IMR-90 (cell line): Measurements from ENCODE around the gene ESD. TPM values are rescaled to one million over a fixed set of nuclear protein-coding genes. Genes with fewer than 3 reads are reported as not detected.
"Not testable (repeated sequence)": the region's sequence is repeated elsewhere in the genome, so short reads cannot be mapped to it uniquely, and the experiment has no call there.

Experiments
- ATAC-seq: fragments of 200-7000 bp; cut with Tn5 transposase; 2 replicates; pipeline ENCODE4 v1.9.1; 2020; ENCODE audit warnings: low read depth, mild to moderate bottlenecking, moderate library complexity
- BruUV-seq: library from RNA; stranded (reverse); fragments of 400-500 nt; replicated peaks from 2 replicates; lab custom pipeline; 2021; lab: Mats Ljungman, UMichigan
- CTCF ChIA-PET: fragments of 300-600 bp; formaldehyde crosslinking; extraction: SDS; loops from one replicate; lab custom pipeline; 2021; ENCODE audit warnings: antibody characterized with exemption; lab: Yijun Ruan, JAX
- POLR2A ChIA-PET: fragments of 300-600 bp; sonication (Branson Sonifier 250); formaldehyde crosslinking; loops from one replicate; lab custom pipeline; 2022; ENCODE audit warnings: antibody characterized with exemption; ENCODE audit not compliant: unreplicated experiment; lab: Charles Lee
- DNase-seq: peaks from one replicate; pipeline ENCODE4 v3.0.0; 2013
- H2AFZ ChIP-seq: replicated peaks from 2 replicates; pipeline ENCODE3; 2013; ENCODE audit warnings: low read length, mild to moderate bottlenecking; ENCODE audit not compliant: poor library complexity
- H2AK5ac ChIP-seq: 2 replicates; pipeline ENCODE4 v1.6.1; 2013; ENCODE audit warnings: low read depth, low read length, inconsistent platforms
- H2AK9ac ChIP-seq: replicated peaks from 2 replicates; pipeline ENCODE3; 2013; ENCODE audit warnings: mild to moderate bottlenecking, low read depth, low read length, moderate library complexity; ENCODE audit not compliant: poor library complexity
- H2BK120ac ChIP-seq: 2 replicates; pipeline ENCODE4 v1.6.1; 2013; ENCODE audit warnings: low read depth, low read length, inconsistent platforms
- H2BK15ac ChIP-seq: 3 replicates; pipeline ENCODE4 v1.6.1; 2013; ENCODE audit warnings: low read depth, low read length, inconsistent platforms
- H2BK20ac ChIP-seq: 2 replicates; pipeline ENCODE4 v1.6.1; 2013; ENCODE audit warnings: low read depth, mild to moderate bottlenecking, inconsistent platforms, low read length, moderate library complexity
- H2BK5ac ChIP-seq: 2 replicates; pipeline ENCODE4 v1.6.1; 2013; ENCODE audit warnings: mild to moderate bottlenecking, low read depth, low read length, inconsistent platforms; ENCODE audit not compliant: poor library complexity, severe bottlenecking
- H3K14ac ChIP-seq: replicated peaks from 2 replicates; pipeline ENCODE4 v1.6.1; 2013; ENCODE audit warnings: low read depth, low read length, inconsistent platforms
- H3K18ac ChIP-seq: 2 replicates; pipeline ENCODE4 v1.6.1; 2013; ENCODE audit warnings: low read depth, low read length, control low read depth
- H3K23ac ChIP-seq: 2 replicates; pipeline ENCODE4 v1.6.1; 2013; ENCODE audit warnings: low read depth, low read length, inconsistent platforms
- H3K27ac ChIP-seq: 2 replicates; pipeline ENCODE4 v1.5.1; 2013; ENCODE audit warnings: mild to moderate bottlenecking, control low read depth, low read length; ENCODE audit not compliant: insufficient read depth
- H3K27me3 ChIP-seq: 2 replicates; pipeline ENCODE4 v1.6.1; 2013; ENCODE audit warnings: low read length; ENCODE audit not compliant: control insufficient read depth, insufficient read depth
- H3K36me3 ChIP-seq: 2 replicates; pipeline ENCODE4 v1.6.1; 2013; ENCODE audit warnings: low read length, mixed read lengths; ENCODE audit not compliant: control insufficient read depth, insufficient read depth
- H3K4ac ChIP-seq: 2 replicates; pipeline ENCODE4 v1.6.1; 2013; ENCODE audit warnings: low read depth, low read length, inconsistent platforms
- H3K4me1 ChIP-seq: 2 replicates; pipeline ENCODE4 v1.6.1; 2013; ENCODE audit warnings: low read length, mixed read lengths; ENCODE audit not compliant: control insufficient read depth, insufficient read depth
- H3K4me2 ChIP-seq: 2 replicates; pipeline ENCODE4 v1.6.1; 2013; ENCODE audit warnings: low read depth, mild to moderate bottlenecking, control low read depth, low read length, moderate library complexity
- H3K4me3 ChIP-seq: 2 replicates; pipeline ENCODE4 v1.5.1; 2013; ENCODE audit warnings: low read depth, mild to moderate bottlenecking, control low read depth, low read length, moderate library complexity; ENCODE audit not compliant: insufficient read depth
- H3K56ac ChIP-seq: 2 replicates; pipeline ENCODE4 v1.6.1; 2013; ENCODE audit warnings: low read length, inconsistent platforms; ENCODE audit not compliant: insufficient read depth; ENCODE audit errors: extremely low read depth
- H3K79me1 ChIP-seq, 2 experiments: 2 replicates each; pipeline ENCODE4 v1.6.1; 2013; ENCODE audit warnings: low read length in 2 of 2, inconsistent platforms in 1 of 2, low read depth in 1 of 2
- H3K9ac ChIP-seq: 2 replicates; pipeline ENCODE4 v1.6.1; 2013; ENCODE audit warnings: low read depth, low read length, control low read depth
- H3K9me1 ChIP-seq: 2 replicates; pipeline ENCODE4 v1.6.1; 2013; ENCODE audit warnings: low read length, inconsistent platforms; ENCODE audit not compliant: insufficient read depth
- H3K9me3 ChIP-seq: 2 replicates; pipeline ENCODE4 v1.6.1; 2013; ENCODE audit warnings: low read length; ENCODE audit not compliant: control insufficient read depth, insufficient read depth
- H4K20me1 ChIP-seq: 2 replicates; pipeline ENCODE4 v1.6.1; 2013; ENCODE audit warnings: low read length, inconsistent platforms; ENCODE audit not compliant: insufficient read depth
- H4K5ac ChIP-seq: 2 replicates; pipeline ENCODE4 v1.6.1; 2013; ENCODE audit warnings: mild to moderate bottlenecking, low read depth, low read length, control low read depth
- H4K8ac ChIP-seq, 2 experiments: 2 replicates each; pipeline ENCODE4 v1.6.1; 2013; ENCODE audit warnings: low read depth in 2 of 2, low read length in 2 of 2, control low read depth in 1 of 2, inconsistent platforms in 1 of 2
- H4K91ac ChIP-seq: 2 replicates; pipeline ENCODE4 v1.6.1; 2013; ENCODE audit warnings: low read depth, low read length, inconsistent platforms; ENCODE audit not compliant: insufficient read depth
- WGBS, 2 experiments: methylation state at CpG; one replicate each; pipeline versions ENCODE4 v1.1.5 to v1.1.7; 2013; ENCODE audit warnings: missing lambda C conversion rate in 2 of 2; ENCODE audit not compliant: insufficient read length in 1 of 2; ENCODE audit errors: extremely low coverage in 2 of 2; 5-methylcytosine and 5-hydroxymethylcytosine counted together
- dilution Hi-C: fragments of 300-500 bp; cut with HindIII; formaldehyde crosslinking; loops from one replicate; pipeline ENCODE4 v1.14.3; 2018; ENCODE audit warnings: low sequenced_read_pairs; ENCODE audit not compliant: unreplicated experiment
- in situ Hi-C: fragments of 300-500 bp; cut with MboI; formaldehyde crosslinking; loops from 3 replicates; pipeline ENCODE4 v1.14.3; 2019; ENCODE audit warnings: low sequenced_read_pairs, inconsistent platforms, mixed read lengths
- intact Hi-C: fragments of 100-400 bp; cut with micrococcal nuclease; formaldehyde crosslinking; loops from 2 replicates; pipeline ENCODE4 v1.10.0; 2022
- polyA plus RNA-seq, 3 experiments: library from polyadenylated mRNA; depleted of rRNA; stranded (reverse); fragments of >200 nt; gene quantifications; 2 replicates each; pipeline ENCODE4 v1.2.3, GENCODE V29; 2012; ENCODE audit warnings: low replicate concordance in 1 of 3
- total RNA-seq: library from RNA; depleted of rRNA; stranded (reverse); fragments of >200 nt; gene quantifications from 2 replicates; pipeline ENCODE4 v1.2.3, GENCODE V29; 2012

ESD gene
- total and polyA plus RNA-seq, 2 of the 4 experiments (the other 2 are of a cell fraction), result 90.4 to 135 TPM

GRCh38 chr13:46755508-46755907, 41.5 kb downstream of the ESD start:
- H2BK5ac ChIP-seq, H3K27me3 ChIP-seq, H2AK9ac ChIP-seq, H3K4ac ChIP-seq, H4K5ac ChIP-seq, H2BK15ac ChIP-seq, H3K4me3 ChIP-seq, H2BK20ac ChIP-seq, H3K23ac ChIP-seq, POLR2A ChIA-PET, H3K9ac ChIP-seq, H4K91ac ChIP-seq, BruUV-seq, H3K18ac ChIP-seq, H3K36me3 ChIP-seq, DNase-seq, H4K8ac ChIP-seq, H3K27ac ChIP-seq, H3K79me1 ChIP-seq, H3K9me3 ChIP-seq, dilution Hi-C loops, H2BK120ac ChIP-seq, H3K14ac ChIP-seq, CTCF ChIA-PET, H3K9me1 ChIP-seq, H2AK5ac ChIP-seq, H3K4me2 ChIP-seq, H4K20me1 ChIP-seq, ATAC-seq, intact Hi-C loops, H3K4me1 ChIP-seq, H3K56ac ChIP-seq, H2AFZ ChIP-seq, in situ Hi-C loops: not testable (repeated sequence)
- no CpG with 5 or more reads among the region's 5 CpGs for WGBS, 2 experiments
